Hindlimb muscle (tissue), 1 donor: Measurements from ENCODE around the gene SCN3B. TPM values are rescaled to one million over a fixed set of nuclear protein-coding genes. Genes with fewer than 3 reads are reported as not detected.

Experiments
- polyA plus RNA-seq: library from polyadenylated mRNA; unstranded; fragments of 120-200 nt; gene quantifications from one replicate; pipeline ENCODE4 v1.2.1, GENCODE V29; 2013; ENCODE audit not compliant: insufficient read length

Gene SCN3B
- polyA plus RNA-seq, 1 donor: 45.1 TPM

Other genes starting within 250 kb of the SCN3B start
- gene GRAMD1B, start 224.4 kb downstream of the SCN3B start, polyA plus RNA-seq: 11.8 TPM
- gene ZNF202, start 87.0 kb upstream of the SCN3B start, polyA plus RNA-seq: 20.6 TPM
- gene OR6X1, start 99.9 kb upstream of the SCN3B start, polyA plus RNA-seq: not detected
- not detected for gene OR6M1, start 151.7 kb upstream of the SCN3B start, polyA plus RNA-seq
- gene TMEM225, start 231.0 kb upstream of the SCN3B start, polyA plus RNA-seq: not detected
- 0.18 TPM for gene OR8D4, start 247.5 kb upstream of the SCN3B start, polyA plus RNA-seq